Measurements from ENCODE around the gene PIM2. TPM values are rescaled to one million over a fixed set of nuclear protein-coding genes. Genes with fewer than 3 reads are reported as not detected.
A peak's percentile ranks its signal among the peaks of the same experiment; 100 is the strongest.

PIM2 gene
- total RNA-seq, 1 donor from 2014 or later = 5.6 TPM

GRCh38 chrX:48914593-48915493, 4.0 kb downstream of the PIM2 start:
- no peaks in the 10 kb centered on the region for H3K27me3 ChIP-seq
- H3K36me3 ChIP-seq = no peaks in the 10 kb centered on the region
- no peak for DNase-seq (ENCODE audit: low spot score in 2 of 2)
- TF ChIP-seq CTCF (IDR thresholded peaks at IDR 0.05) = no peak
- no peak overlapping the region for H3K4me3 ChIP-seq
- intact Hi-C loops (cut with DNase I) = loop anchor here (5.0 to 10.0 kb wide), 3 partner anchors 250 to 380 kb away; partner anchors contain the start of genes MAGIX, RBM3 and TBC1D25
- peaks cover 0 to 3% of the 10 kb centered on the region in 2 donors for H3K4me1 ChIP-seq
- no peaks in the 10 kb centered on the region for H3K9me3 ChIP-seq
- H3K27ac ChIP-seq = no peak overlapping the region

GRCh38 chrX:48913605-48914366, 5.0 kb downstream of the PIM2 start:
- DNase-seq (ENCODE audit: low spot score in 2 of 2) = no peak
- Histone ChIP-seq H3K27me3 (no peaks in the 10 kb centered on the region), H3K4me1 (peaks cover 0 to 3% of the 10 kb centered on the region in 2 donors), H3K27ac (no peak overlapping the region), H3K9me3 (no peaks in the 10 kb centered on the region), H3K36me3 (no peaks in the 10 kb centered on the region), H3K4me3 (no peak overlapping the region)
- TF ChIP-seq CTCF (IDR thresholded peaks at IDR 0.05) = no peak
- intact Hi-C loops (cut with DNase I) = loop anchor here (10.0 kb wide), 2 partner anchors 251 to 379 kb away; partner anchors contain the start of genes MAGIX and TBC1D25

GRCh38 chrX:48911412-48912182, 7.2 kb downstream of the PIM2 start, which contains the start of gene SLC35A2:
Gene SLC35A2, minus strand, starts transcription at chrX:48911646. Its CDS starts 10 bp downstream, at chrX:48911636.
- no peak for TF ChIP-seq CTCF (IDR thresholded peaks at IDR 0.05)
- peak within 1 kb of the TSS; percentile 56 to 62 for H3K4me3 ChIP-seq
- peak within 1 kb of the TSS; percentile 72 to 73 for H3K27ac ChIP-seq
- H3K27me3 ChIP-seq = no peaks in the 10 kb centered on the region
- no peaks in the 10 kb centered on the region for H3K4me1 ChIP-seq
- H3K36me3 ChIP-seq = no peaks in the 10 kb centered on the region
- intact Hi-C loops (cut with DNase I) = loop anchor here (10.0 kb wide), 2 partner anchors 253 to 377 kb away; partner anchors contain the start of genes MAGIX and TBC1D25
- no peaks in the 10 kb centered on the region for H3K9me3 ChIP-seq
- peak in 1 of 2 donors; percentile 87 for DNase-seq (ENCODE audit: low spot score in 2 of 2)

- H3K27ac ChIP-seq = peak overlapping the region; percentile 72 to 73
- H3K9me3 ChIP-seq = no peaks in the 10 kb centered on the region
- H3K4me3 ChIP-seq = peak overlapping the region; percentile 56 to 62
- TF ChIP-seq CTCF (IDR thresholded peaks at IDR 0.05) = no peak
- no peak for DNase-seq (ENCODE audit: low spot score in 2 of 2)
- no peaks in the 10 kb centered on the region for H3K36me3 ChIP-seq
- intact Hi-C loops (cut with DNase I) = loop anchor here (10.0 kb wide), 2 partner anchors 254 to 376 kb away; partner anchors contain the start of genes MAGIX and TBC1D25
- no peaks in the 10 kb centered on the region for H3K4me1 ChIP-seq
- H3K27me3 ChIP-seq = no peaks in the 10 kb centered on the region
Observed at GRCh38 chrX:48910926-48911411, 7.9 kb downstream of the PIM2 start.

Data from ascending aorta (tissue), 2 donors.